ENCODE results near the gene KMT2D. TPM values are rescaled to one million over a fixed set of nuclear protein-coding genes. Genes with fewer than 3 reads are reported as not detected.

KMT2D gene, protein sequence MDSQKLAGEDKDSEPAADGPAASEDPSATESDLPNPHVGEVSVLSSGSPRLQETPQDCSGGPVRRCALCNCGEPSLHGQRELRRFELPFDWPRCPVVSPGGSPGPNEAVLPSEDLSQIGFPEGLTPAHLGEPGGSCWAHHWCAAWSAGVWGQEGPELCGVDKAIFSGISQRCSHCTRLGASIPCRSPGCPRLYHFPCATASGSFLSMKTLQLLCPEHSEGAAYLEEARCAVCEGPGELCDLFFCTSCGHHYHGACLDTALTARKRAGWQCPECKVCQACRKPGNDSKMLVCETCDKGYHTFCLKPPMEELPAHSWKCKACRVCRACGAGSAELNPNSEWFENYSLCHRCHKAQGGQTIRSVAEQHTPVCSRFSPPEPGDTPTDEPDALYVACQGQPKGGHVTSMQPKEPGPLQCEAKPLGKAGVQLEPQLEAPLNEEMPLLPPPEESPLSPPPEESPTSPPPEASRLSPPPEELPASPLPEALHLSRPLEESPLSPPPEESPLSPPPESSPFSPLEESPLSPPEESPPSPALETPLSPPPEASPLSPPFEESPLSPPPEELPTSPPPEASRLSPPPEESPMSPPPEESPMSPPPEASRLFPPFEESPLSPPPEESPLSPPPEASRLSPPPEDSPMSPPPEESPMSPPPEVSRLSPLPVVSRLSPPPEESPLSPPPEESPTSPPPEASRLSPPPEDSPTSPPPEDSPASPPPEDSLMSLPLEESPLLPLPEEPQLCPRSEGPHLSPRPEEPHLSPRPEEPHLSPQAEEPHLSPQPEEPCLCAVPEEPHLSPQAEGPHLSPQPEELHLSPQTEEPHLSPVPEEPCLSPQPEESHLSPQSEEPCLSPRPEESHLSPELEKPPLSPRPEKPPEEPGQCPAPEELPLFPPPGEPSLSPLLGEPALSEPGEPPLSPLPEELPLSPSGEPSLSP (N-terminal part only)
- 10 to 100 TPM; 31.8 to 65.9 (median 49.3) TPM for polyA plus RNA-seq (ENCODE audit: insufficient read length in 4 of 4)

DNA sequence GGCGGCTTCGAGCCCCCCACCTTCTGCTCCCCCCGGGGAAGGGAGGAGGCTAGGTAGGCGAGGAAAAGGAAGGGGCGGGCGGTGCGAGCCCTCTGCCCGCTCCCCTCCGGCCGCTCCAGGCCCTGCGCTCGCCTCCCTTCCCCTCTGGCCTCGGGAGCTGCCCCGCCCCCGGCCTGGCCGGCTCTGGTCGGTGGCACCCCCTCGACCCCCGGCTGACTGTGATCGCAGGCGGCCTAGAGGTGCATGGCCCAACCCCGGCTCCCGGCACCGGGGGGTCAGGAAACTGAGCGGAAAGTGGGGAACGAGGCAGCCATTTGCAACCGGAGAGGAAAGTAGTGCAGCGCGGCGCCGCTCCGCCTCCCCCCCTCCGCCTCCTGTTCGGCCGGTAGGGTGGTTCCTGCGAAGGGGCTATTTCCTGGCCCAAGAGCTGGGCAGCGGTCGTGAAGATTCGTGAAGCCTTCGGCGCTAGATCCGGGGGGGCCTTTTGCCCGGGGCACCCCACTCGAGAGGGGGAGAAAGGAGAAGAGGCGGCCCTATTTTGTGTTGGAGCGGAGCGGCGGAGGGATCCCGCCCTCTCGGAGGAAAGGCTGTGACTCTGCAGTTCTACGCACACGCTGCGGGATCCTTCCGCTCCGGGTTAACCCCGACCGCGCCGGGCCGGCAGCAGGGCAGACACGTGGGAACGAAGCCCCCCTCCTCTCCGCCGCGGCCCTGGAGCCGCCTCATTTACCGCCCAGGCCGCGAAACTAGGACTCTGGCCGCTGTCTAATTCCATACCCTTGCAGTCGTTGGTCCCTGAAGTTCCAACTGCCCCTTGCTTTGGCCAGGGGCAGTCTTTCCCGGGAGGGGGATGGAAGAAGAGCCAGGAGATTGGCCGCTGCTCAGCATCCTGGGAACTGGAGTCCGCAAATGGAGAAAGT, at the start of gene KMT2D:
TSS of gene KMT2D (minus strand) at position 558 of the 920 bp plus-strand sequence. CDS start 5,470 bp downstream, outside the sequence.
- DNase-seq (ENCODE audit: low read depth in 4 of 4, low spot score in 2 of 4): peak; percentile 89 to 95 (median 94)

DNA sequence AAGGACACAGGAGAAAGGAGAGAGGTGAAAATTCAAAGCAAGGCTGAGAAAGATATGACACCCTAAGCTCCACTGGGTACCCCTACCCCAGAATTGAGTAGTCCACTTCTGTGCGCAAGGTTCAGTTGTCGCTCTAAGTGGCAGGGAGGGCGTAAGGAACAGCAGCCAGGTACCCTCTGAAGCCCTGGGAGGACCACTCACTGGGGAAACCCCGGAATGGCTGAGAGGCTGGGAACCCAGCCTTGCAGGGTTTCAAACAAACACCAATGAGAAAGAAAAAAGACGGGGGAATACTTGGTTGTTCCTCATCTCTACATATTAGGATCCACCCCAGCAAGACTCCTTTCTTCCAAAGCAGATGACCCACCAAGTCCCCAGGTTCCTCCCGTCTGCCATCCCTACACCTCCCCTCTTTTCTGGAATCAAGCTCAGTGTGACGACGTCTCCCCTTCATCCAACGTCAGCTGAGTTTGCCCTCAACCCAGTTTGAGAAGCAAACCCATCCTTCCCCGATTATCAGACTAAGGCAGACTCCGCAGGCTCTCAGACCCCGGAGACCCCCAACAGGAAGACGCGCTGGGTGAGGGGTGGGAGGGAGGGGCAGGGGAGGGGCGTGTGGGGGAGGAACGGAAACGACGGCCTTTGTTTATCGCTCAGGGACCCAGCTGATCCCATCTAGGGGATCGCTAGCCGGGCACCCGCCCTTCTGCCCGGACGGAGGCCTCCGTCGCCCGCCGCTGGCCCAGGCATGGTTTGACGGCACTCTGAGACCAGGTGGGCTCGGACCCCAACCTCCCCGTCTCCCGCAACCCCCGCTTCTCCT, 49.3 kb upstream of the KMT2D start:
- DNase-seq (ENCODE audit: low read depth in 4 of 4, low spot score in 2 of 4): no peak

DNA sequence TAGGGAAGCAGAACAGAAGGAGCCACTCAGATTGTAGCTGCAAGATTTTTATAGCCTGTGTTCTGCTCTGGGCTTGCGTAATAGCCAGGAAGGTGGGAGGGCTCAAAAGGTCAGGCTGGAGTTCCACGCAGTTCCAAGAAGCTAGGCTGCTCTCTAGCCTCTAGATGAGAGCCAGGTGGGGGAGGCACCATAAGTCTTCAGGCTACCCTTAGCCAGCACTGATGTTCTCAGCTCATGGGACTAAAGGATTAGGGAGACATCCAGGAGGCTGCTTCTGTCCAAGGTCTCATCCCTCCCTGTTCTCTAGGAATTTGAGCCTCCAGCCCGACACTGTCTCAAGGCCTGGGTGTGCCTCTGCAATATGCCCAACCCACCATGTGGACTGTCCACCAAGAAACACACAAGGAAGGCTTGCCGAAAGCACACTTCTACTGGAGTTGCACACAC, 48.4 kb upstream of the KMT2D start:
- DNase-seq (ENCODE audit: low read depth in 4 of 4, low spot score in 2 of 4): no peak

DNA sequence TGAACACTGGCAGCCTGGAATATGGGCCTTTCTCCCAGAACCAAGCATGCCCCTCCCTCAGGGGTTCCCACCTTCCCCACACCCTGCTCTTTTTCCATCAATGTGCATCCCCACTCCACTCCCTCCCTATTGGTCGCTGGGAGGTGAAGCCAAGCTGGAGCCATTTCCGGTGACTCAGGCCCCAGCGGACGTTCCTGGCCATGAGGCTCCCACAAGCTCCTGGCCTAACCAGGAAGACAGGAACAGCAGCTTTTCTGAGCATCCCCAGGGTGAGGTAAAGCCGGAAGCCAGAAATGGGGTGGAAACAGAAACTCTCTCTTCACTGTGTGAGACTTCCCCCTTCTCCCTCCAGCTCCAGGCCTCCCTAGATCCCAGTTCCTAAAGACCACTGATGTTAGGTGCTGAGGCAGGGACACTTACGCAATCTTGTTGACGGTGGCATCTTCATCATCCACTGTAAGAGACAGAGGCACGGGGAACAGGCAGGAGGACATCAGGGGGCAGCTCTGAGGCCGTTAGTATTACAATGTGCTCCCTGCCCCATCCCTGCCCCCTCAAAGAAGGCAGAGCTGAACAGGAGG, 45.0 kb upstream of the KMT2D start:
- no peak for DNase-seq (ENCODE audit: low read depth in 4 of 4, low spot score in 2 of 4)

GRCh38 chr12:49104822-49105221, 44.2 kb upstream of the KMT2D start:
- DNase-seq (ENCODE audit: low read depth in 4 of 4, low spot score in 2 of 4): no peak

DNA sequence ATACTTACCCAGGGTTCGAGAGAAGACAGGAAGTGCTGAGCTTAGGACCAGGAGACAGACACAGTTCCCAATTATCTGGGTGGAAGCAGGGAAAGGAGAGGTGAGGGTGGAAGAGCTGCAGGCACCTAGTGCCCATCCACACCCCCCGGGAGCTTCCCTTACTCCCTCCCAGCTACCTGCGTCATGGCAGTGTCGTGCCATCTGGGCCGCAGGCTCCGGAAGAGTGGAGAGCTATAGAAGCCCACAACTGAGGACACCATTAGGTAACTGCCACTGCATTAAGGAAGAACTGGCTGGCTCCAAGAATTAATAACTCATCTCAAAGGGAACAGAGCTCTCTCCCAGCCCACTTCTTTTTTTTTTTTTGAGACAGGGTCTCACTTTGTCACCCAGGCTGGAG, 39.8 kb upstream of the KMT2D start:
- no peak for DNase-seq (ENCODE audit: low read depth in 4 of 4, low spot score in 2 of 4)

DNA sequence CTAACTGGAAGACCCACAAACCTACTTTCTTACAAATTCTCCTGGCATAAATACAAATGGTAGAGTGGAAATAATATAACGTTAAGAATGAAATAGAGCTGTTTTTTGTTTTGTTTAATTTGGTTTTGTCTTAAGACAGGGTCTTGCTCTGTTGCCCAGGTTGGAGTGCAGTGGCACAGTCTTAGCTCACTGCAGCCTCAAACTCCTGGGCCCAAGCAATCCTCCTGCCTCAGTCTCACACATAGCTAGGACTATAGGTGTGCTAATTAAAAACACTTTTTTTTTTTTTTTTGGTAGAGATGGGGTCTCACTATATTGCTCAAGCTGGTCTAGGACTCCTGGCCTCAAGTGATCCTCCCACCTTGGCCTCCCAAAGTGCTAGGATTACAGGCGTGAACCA, 38.1 kb upstream of the KMT2D start:
- no peak for DNase-seq (ENCODE audit: low read depth in 4 of 4, low spot score in 2 of 4)

DNA sequence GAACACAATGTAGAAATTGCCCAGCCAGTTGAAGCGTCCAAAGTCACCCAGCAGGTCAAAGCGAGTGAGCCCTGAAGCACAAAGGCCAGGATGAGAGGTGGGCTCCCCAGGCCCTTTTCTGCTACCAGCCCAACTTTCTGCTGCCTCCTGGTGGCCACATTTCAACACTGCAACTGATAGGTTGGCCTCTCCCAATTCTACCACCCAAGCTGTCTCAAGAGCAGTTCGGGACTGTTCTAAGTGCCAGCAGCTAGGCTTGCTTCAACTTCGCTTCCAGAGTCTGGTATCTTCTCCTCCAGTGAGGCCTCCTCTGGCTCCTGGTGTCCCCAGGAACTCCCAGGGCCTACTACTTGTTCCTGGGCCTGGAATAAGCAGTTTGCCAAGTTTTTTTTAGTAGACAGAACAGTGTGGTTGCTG, 37.4 kb upstream of the KMT2D start:
- no peak for DNase-seq (ENCODE audit: low read depth in 4 of 4, low spot score in 2 of 4)

- DNase-seq (ENCODE audit: low read depth in 4 of 4, low spot score in 2 of 4): no peak
These were observed 36.8 kb upstream of the KMT2D start for GRCh38 chr12:49097381-49097780.

- DNase-seq (ENCODE audit: low read depth in 4 of 4, low spot score in 2 of 4): no peak
These were observed 34.4 kb upstream of the KMT2D start for GRCh38 chr12:49094975-49095365.

GRCh38 chr12:49094160-49094974, 33.8 kb upstream of the KMT2D start, which contains the start of gene DHH:
Gene DHH (minus strand): TSS chr12:49094801. CDS start chr12:49094512, 289 bp downstream.
- no peak for DNase-seq (ENCODE audit: low read depth in 4 of 4, low spot score in 2 of 4)

GRCh38 chr12:49093792-49094159, 33.2 kb upstream of the KMT2D start:
- no peak for DNase-seq (ENCODE audit: low read depth in 4 of 4, low spot score in 2 of 4)

- DNase-seq (ENCODE audit: low read depth in 4 of 4, low spot score in 2 of 4): no peak
These were observed 32.3 kb upstream of the KMT2D start for GRCh38 chr12:49092816-49093406.

DNA sequence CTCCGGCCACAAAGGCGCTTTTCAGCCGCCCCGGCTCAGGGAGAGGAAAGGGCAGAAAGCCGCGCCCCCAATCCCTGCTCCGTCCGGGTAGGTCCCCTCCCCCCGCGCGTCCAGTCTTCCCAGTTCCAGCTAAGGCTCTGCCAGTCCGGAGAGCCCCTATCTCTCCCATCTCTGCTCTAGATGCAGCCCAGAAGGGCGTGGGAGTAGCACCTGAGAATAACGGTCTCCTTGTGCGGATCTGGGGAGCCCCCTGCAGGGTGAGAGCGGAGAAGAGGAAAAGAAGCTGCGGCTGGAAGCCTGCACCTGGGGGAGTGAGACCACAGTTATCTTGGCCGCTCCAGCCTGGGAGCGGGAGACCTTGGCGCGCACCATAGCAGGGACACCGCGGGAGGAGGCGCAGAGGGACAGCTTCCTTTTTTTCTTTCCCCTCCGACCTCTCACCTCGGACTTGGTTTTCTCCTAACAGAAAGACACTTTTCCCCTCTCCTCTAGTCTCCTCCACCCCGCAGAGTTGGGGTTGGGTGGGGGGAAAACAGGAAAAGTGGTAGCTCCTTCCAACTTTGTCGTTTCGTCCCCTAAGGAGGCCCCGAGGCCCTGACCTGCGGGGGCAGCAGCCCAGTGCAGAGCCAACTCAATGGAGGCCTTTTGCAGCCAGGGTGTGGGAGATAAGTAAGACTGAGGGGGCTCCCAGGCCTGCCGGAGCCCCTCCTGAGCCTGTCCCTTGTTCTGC, 31.7 kb upstream of the KMT2D start:
- no peak for DNase-seq (ENCODE audit: low read depth in 4 of 4, low spot score in 2 of 4)

GRCh38 chr12:49091836-49092085, 31.2 kb upstream of the KMT2D start:
- no peak for DNase-seq (ENCODE audit: low read depth in 4 of 4, low spot score in 2 of 4)

DNA sequence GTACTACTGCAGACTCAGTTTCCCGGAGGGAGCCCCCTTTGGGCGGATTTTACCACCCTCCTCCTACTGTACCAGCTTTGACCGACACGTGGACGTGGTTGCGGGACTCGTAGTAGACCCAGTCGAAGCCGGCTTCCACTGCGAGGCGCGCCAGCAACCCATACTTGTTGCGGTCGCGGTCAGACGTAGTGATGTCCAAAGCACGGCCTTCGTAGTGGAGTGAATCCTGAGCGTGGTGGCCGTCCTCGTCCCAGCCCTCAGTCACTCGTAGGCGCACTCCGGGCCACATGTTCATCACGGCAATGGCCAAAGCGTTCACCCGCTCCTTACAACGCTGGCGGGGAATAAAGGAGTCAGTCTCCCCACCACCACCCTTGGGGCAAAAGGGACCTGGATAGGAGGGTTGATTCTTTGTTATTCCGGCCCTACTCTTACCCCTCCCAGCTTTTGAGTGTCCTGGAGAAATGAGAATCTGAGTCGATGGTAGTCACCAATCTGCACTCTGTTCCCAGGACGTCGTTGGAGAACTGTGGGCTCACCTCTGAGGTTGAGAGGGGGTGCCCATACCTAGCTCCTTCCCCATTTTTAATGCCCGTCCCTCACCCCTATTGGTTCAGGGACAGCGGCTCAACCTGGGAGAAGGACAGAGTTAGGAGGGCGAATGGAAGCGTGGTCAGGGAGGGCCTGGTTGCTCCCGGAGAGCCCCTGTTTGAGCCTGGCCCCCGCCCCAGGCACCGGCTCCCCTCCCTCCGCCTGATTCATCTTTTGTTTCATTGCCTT, 30.7 kb upstream of the KMT2D start:
- no peak for DNase-seq (ENCODE audit: low read depth in 4 of 4, low spot score in 2 of 4)
